OCI-LY3 (cell line): ENCODE results near the gene CD3E.

Experiments
- H2AFZ ChIP-seq: fragments of 200-600, 300-600 bp; shearing (Covaris generic); 2 replicates; pipeline ENCODE4 v1.6.0; 2014; ENCODE audit warnings: antibody characterized with exemption, low read depth, low read length
- H3K27ac ChIP-seq: fragments of 200-600, 300-600 bp; sonication (generic); 2 replicates; pipeline ENCODE4 v1.5.1; 2014; ENCODE audit warnings: mild to moderate bottlenecking, low read length, moderate library complexity, mixed read lengths
- H3K27me3 ChIP-seq: fragments of 200-600, 300-600 bp; sonication (generic); 2 replicates; pipeline ENCODE4 v1.6.1; 2014; ENCODE audit warnings: low read depth, low read length, mixed read lengths
- H3K36me3 ChIP-seq: fragments of 200-600, 300-600 bp; sonication (generic); replicated peaks from 2 replicates; pipeline ENCODE3; 2014; ENCODE audit warnings: low read depth, low read length, mixed read lengths
- H3K4me1 ChIP-seq: fragments of 300-600, 200-600 bp; sonication (generic); 2 replicates; pipeline ENCODE4 v1.6.1; 2014; ENCODE audit warnings: low read length, mixed read lengths
- H3K4me2 ChIP-seq: fragments of 200-600, 300-600 bp; sonication (generic); 2 replicates; pipeline ENCODE4 v1.6.1; 2014; ENCODE audit warnings: low read length, mixed read lengths
- H3K4me3 ChIP-seq: fragments of 300-600, 200-600 bp; sonication (generic); 2 replicates; pipeline ENCODE4 v1.5.1; 2014; ENCODE audit warnings: antibody characterized with exemption, mild to moderate bottlenecking, low read length, moderate library complexity
- H3K79me2 ChIP-seq: fragments of 300-600, 200-600 bp; shearing (Covaris generic); 2 replicates; pipeline ENCODE4 v1.6.1; 2014; ENCODE audit warnings: mild to moderate bottlenecking, low read length, mixed read lengths
- H3K9ac ChIP-seq: fragments of 300-600, 200-600 bp; shearing (Covaris generic); 2 replicates; pipeline ENCODE4 v1.6.0; 2014; ENCODE audit warnings: mild to moderate bottlenecking, low read length, moderate library complexity
- H3K9me3 ChIP-seq: fragments of 200-600, 300-600 bp; shearing (Covaris generic); 2 replicates; pipeline ENCODE4 v1.6.1; 2014; ENCODE audit warnings: low read length, mixed read lengths; ENCODE audit not compliant: insufficient read depth
- H4K20me1 ChIP-seq: fragments of 200-600, 300-600 bp; sonication (generic); 2 replicates; pipeline ENCODE4 v1.6.1; 2016; ENCODE audit warnings: low read length, mixed read lengths; ENCODE audit not compliant: insufficient read depth
- EZH2phosphoT487 ChIP-seq: fragments of 200-600 bp; shearing (Covaris generic); IDR thresholded peaks from 2 replicates; pipeline ENCODE4 v1.6.1; 2018; ENCODE audit warnings: antibody characterized with exemption, mixed run types, low read depth
- TF ChIP-seq, protein P1 (sequence below): fragments of 200-600, 300-600 bp; sonication (generic); IDR thresholded peaks from 2 replicates; pipeline ENCODE4 v1.5.1; 2014; ENCODE audit warnings: antibody characterized with exemption, low read length, low read depth

The CD3E gene

DNA sequence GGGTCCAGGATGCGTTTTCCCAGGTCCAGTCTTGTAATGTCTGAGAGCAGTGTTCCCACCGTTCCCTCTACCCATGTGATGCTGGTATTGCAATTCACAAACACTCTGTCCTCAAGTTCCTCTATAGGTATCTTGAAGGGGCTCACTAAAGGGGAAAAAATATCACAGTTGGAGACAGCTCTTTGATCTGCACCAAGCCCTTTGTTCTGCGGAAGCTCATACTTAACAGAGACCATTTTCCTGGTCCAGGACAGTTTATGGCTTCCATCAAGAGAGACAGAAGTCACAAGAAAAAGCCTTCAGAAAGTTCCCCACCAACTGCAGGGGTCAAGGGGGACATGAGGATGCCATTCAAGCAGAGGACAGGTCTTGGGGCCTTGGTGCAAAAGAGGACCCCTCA, 35.9 kb downstream of the CD3E start:
- TF ChIP-seq, protein P1, sequence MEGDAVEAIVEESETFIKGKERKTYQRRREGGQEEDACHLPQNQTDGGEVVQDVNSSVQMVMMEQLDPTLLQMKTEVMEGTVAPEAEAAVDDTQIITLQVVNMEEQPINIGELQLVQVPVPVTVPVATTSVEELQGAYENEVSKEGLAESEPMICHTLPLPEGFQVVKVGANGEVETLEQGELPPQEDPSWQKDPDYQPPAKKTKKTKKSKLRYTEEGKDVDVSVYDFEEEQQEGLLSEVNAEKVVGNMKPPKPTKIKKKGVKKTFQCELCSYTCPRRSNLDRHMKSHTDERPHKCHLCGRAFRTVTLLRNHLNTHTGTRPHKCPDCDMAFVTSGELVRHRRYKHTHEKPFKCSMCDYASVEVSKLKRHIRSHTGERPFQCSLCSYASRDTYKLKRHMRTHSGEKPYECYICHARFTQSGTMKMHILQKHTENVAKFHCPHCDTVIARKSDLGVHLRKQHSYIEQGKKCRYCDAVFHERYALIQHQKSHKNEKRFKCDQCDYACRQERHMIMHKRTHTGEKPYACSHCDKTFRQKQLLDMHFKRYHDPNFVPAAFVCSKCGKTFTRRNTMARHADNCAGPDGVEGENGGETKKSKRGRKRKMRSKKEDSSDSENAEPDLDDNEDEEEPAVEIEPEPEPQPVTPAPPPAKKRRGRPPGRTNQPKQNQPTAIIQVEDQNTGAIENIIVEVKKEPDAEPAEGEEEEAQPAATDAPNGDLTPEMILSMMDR = no peak
- TF ChIP-seq EZH2phosphoT487 = no peak
- Histone ChIP-seq H3K4me3 (no peak overlapping the region), H3K27ac (no peak overlapping the region), H3K27me3 (peaks cover 2% of the 10 kb centered on the region; the same call in 1 of the 2 replicates), H3K9me3 (no peaks in the 10 kb centered on the region), H3K4me2 (no peak overlapping the region), H3K36me3 (no peaks in the 10 kb centered on the region), H4K20me1 (no peaks in the 10 kb centered on the region), H2AFZ (no peak overlapping the region), H3K4me1 (peaks cover 2% of the 10 kb centered on the region; the same call in 1 of the 2 replicates), H3K9ac (no peak overlapping the region), H3K79me2 (no peaks in the 10 kb centered on the region)

DNA sequence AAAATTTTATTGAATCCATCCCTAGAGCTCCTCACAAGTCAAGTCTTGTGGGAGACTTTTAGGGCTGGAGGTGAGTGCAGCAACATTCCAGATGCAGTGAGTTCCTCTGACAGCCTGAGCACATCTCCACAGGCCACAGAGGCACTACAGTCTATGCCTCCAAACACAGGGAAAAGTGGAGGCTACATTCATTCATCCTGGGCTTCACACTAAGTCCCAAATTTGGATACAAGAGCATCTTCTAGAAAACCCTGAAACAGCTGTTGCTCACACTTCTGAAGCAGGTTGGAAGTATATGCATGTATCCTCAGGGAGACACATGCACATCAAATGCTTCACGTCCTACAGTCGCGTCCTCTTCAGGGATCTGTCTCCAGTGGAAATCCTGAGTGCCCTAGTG, 36.7 kb downstream of the CD3E start:
- no peak overlapping the region for H3K27ac ChIP-seq

DNA sequence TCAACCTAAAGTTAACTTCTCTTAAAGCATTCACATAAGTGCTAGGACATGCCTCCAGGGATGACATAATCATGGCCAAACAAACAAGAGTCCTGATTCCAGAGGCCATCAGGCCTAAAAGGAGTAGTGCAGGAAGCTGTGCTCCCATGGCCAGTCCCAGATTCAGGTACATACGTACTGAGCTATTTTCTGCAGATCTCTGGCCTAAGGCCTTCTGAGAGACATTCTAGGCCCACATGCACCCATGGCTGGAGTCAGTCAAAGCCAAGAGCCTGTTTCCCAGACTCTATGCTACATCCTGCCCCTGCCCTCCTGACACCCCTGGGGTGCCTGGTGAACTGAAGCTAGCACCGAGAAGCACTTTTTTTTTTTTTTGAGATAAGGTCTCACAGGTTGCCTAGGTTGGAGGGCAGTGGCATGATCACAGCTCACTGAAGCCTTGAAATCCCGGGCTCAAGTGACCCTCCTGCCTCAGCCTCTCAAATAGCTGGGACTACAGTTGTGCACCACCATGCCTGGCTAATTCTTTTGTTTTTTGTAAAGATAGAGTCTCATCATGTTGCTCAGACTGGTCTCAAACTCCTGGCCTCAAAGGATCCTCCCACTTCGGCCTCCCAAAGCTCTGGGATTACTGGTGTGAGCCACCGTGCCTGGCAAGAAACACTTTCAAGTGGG, 37.4 kb downstream of the CD3E start:
- Histone ChIP-seq H3K4me3 (no peak overlapping the region), H3K9ac (no peak overlapping the region), H3K27me3 (peaks cover 4% of the 10 kb centered on the region; the same call in 1 of the 2 replicates), H3K9me3 (no peaks in the 10 kb centered on the region), H3K4me2 (no peak overlapping the region), H3K36me3 (no peaks in the 10 kb centered on the region), H2AFZ (no peak overlapping the region), H3K27ac (no peak overlapping the region), H3K79me2 (no peaks in the 10 kb centered on the region), H4K20me1 (no peaks in the 10 kb centered on the region), H3K4me1 (peaks cover 2% of the 10 kb centered on the region; the same call in 1 of the 2 replicates)
- no peak for TF ChIP-seq EZH2phosphoT487
- TF ChIP-seq, protein P1 = no peak

More for the DNA sequence above, 36.7 kb downstream of the CD3E start:
- Histone ChIP-seq H3K9me3 (no peaks in the 10 kb centered on the region), H3K4me3 (no peak overlapping the region), H3K9ac (no peak overlapping the region), H3K27me3 (peaks cover 4% of the 10 kb centered on the region; the same call in 1 of the 2 replicates), H4K20me1 (no peaks in the 10 kb centered on the region), H2AFZ (no peak overlapping the region), H3K79me2 (no peaks in the 10 kb centered on the region), H3K4me2 (no peak overlapping the region), H3K4me1 (peaks cover 2% of the 10 kb centered on the region; the same call in 1 of the 2 replicates), H3K36me3 (no peaks in the 10 kb centered on the region)
- no peak for TF ChIP-seq EZH2phosphoT487
- TF ChIP-seq, protein P1 = no peak

DNA sequence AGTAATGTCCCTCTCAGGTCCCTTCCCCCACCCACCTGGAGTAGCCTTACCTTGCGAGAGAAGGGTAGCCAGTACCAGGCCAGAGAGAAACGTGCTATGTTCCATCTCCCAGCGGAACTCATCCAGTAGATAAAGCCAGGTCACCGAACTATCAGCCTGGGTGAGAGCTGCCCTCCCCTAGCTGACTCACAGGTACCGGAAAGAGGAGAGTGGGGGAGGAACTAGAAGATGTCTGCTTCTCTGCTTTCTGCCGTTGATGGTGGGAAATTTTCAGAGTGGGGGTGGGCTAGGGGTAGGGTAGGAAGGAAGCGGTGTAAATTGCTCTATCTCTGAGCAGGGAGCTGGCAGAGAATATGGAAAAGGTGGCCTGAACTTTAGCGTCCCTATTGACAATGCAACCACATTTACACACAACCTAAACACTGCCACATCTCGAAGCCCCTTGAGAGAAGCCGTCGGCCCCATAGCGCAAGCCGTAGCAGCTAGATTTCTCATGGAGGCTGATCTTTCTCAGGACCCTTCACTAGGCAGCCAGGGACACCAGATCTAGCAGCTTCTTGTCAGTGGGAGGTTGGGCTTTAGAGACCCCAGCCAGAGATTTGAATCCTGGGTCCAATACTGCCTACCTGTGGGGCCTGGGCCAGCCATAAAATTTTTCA, 38.1 kb downstream of the CD3E start, which contains the start of gene CD3D:
CD3D (minus strand) TSS at position 203 of the 659 bp plus-strand sequence; CDS start at position 105, 98 bp downstream.
- peaks cover 4% of the 10 kb centered on the region; the same call in 1 of the 2 replicates for H3K27me3 ChIP-seq
- no peaks in the 10 kb centered on the region for H3K36me3 ChIP-seq
- H3K4me1 ChIP-seq = peaks cover 2% of the 10 kb centered on the region; the same call in 1 of the 2 replicates
- H3K9ac ChIP-seq = no peak within 1 kb of the TSS
- H3K4me2 ChIP-seq = no peak within 1 kb of the TSS; the same call in 1 of the 2 replicates
- H2AFZ ChIP-seq = no peak within 1 kb of the TSS
- H3K4me3 ChIP-seq = no peak within 1 kb of the TSS
- H3K27ac ChIP-seq = no peak within 1 kb of the TSS
- H3K9me3 ChIP-seq = no peaks in the 10 kb centered on the region
- H3K79me2 ChIP-seq = no peaks in the 10 kb centered on the region
- TF ChIP-seq, protein P1 = no peak
- TF ChIP-seq EZH2phosphoT487 = no peak
- no peaks in the 10 kb centered on the region for H4K20me1 ChIP-seq
